NK-92 (cell line): ENCODE measurements around the gene ZNF764.
"Not testable (repeated sequence)": the region's sequence is repeated elsewhere in the genome, so short reads cannot be mapped to it uniquely, and the experiment has no call there.

Source experiments
- DNase-seq: peaks from one replicate; lab custom pipeline; 2025; ENCODE audit not compliant: unreplicated experiment; lab: John Stamatoyannopoulos, UW

ZNF764 gene

GRCh38 chr16:30557957-30558788 is at the start of gene ZNF764:
Gene ZNF764, minus strand, starts transcription at chr16:30558374. Its CDS starts 192 bp downstream, at chr16:30558182.
- DNase-seq, result peak; percentile 48

GRCh38 chr16:30606004-30606403 is 47.8 kb upstream of the ZNF764 start:
- DNase-seq, result no peak

GRCh38 chr16:30605158-30605557 is 47.0 kb upstream of the ZNF764 start:
- no peak for DNase-seq

GRCh38 chr16:30604316-30604947 is 46.3 kb upstream of the ZNF764 start:
- no peak for DNase-seq

- no peak for DNase-seq
Observed at GRCh38 chr16:30603945-30604315, 45.8 kb upstream of the ZNF764 start.

- no peak for DNase-seq
Observed at GRCh38 chr16:30602616-30603277, 44.6 kb upstream of the ZNF764 start.

- no peak for DNase-seq
Observed at GRCh38 chr16:30601966-30602365, 43.8 kb upstream of the ZNF764 start.

- DNase-seq, result no peak
Observed at GRCh38 chr16:30600929-30601328, 42.8 kb upstream of the ZNF764 start.

- DNase-seq, result no peak
Observed at GRCh38 chr16:30600215-30600614, 42.0 kb upstream of the ZNF764 start.

GRCh38 chr16:30592871-30593270 is 34.7 kb upstream of the ZNF764 start:
- no peak for DNase-seq

GRCh38 chr16:30590869-30591268 is 32.7 kb upstream of the ZNF764 start:
- not testable (repeated sequence) for DNase-seq

- DNase-seq, result not testable (repeated sequence)
Observed at GRCh38 chr16:30589582-30589981, 31.4 kb upstream of the ZNF764 start.

- DNase-seq, result no peak
Observed at GRCh38 chr16:30588651-30589050, 30.5 kb upstream of the ZNF764 start.

GRCh38 chr16:30585400-30586191 is 27.4 kb upstream of the ZNF764 start, which contains the start of gene ZNF785:
Gene ZNF785, minus strand, starts transcription at chr16:30585697. Its CDS starts 86 bp downstream, at chr16:30585611.
- DNase-seq, result peak; percentile 46

- DNase-seq, result no peak
Observed at GRCh38 chr16:30585022-30585399, 26.8 kb upstream of the ZNF764 start.

GRCh38 chr16:30582611-30583340 is 24.6 kb upstream of the ZNF764 start:
- no peak for DNase-seq

- no peak for DNase-seq
Observed at GRCh38 chr16:30581457-30581856, 23.3 kb upstream of the ZNF764 start.

GRCh38 chr16:30574678-30575077 is 16.5 kb upstream of the ZNF764 start:
- no peak for DNase-seq

GRCh38 chr16:30571445-30572322 is 13.5 kb upstream of the ZNF764 start, which contains the start of gene ZNF688:
Gene ZNF688, minus strand, starts transcription at chr16:30571714. Its CDS starts 85 bp downstream, at chr16:30571629.
- DNase-seq, result peak; percentile 79
